NCI-H2107 (cell line): ENCODE measurements around the gene UGT8.
"Not testable (repeated sequence)": the region's sequence is repeated elsewhere in the genome, so short reads cannot be mapped to it uniquely, and the experiment has no call there.

Experiments used
- DNase-seq: peaks from one replicate; lab custom pipeline; 2025; lab: John Stamatoyannopoulos, UW

Gene UGT8

GRCh38 chr4:114606245-114606644, 7.6 kb downstream of the UGT8 start:
- DNase-seq, result no peak

- DNase-seq, result no peak
These were observed 8.4 kb downstream of the UGT8 start for GRCh38 chr4:114607056-114607455.

DNA sequence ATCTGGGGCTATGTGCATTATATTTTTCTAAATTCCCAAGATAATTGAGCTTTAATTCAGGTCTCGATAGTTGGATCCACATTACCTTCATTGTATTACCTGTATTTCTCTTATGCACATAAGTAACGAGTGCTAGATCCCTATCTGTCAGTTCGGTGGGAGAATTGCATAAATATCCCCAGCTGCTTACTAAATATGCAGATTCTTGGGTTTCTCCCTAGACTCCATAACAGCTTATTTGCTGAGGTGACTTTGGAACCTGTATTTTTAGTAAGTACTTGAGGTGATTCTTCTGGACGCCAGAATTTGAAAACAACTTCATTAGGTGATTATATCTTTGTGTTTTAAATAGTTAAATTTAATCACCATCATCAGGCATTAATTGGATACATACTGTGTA, 15.0 kb downstream of the UGT8 start:
- no peak for DNase-seq

DNA sequence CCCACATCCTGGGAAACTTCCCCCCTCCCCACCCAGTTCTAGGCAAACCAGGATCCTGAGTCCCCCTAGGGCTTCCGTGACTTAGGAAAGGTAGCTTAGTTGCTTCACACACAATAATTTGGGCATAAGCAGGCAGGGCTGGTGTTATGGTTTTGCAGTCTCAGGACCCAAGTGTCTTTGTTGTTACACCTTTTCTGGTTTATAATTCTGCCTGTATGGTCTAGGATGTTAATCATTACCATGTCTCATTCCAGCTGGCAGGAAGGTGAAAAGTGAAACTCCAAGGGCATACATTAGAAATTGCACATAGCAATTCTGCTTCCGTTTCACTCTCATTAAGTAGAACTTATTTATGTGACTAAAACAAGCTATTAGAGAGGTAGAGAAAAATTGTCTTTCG, 16.8 kb downstream of the UGT8 start:
- DNase-seq, result no peak

GRCh38 chr4:114616036-114616435, 17.4 kb downstream of the UGT8 start:
- not testable (repeated sequence) for DNase-seq

- no peak for DNase-seq
These were observed 27.6 kb downstream of the UGT8 start for GRCh38 chr4:114626196-114626595.

DNA sequence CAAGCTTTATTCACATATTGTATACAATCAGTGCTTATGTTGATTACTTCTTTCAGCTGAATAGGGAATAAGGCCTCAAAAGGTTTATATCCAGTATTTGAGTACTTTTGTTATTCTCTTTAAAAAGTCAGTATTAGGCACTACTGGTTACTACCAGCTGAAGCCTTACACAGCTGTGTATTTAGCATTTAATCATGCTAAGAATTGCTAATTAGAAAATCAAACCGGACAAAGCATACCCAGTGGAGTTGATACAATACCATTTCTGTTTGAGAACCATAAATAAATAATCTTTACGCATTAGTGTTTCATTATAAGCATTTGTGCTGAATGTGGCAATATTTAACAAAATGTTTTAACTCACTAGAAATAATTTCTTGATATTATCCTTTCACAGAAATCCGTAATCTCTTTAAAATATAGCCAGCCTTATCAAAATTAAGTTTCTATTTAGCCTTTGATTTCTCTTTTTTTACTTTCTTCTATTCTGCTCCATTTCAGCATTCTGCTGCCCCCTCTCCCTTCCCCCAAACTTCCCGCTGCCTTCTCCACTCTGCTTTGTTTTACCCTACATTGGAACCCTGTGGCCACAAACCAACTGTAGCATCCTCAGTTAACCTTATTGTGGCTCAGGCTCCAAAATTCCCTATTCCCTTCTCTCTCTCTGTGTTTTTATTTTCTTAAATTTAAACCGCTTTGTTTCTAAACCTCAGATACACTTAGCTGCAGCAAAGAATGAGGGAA, 37.8 kb downstream of the UGT8 start:
- no peak for DNase-seq

DNA sequence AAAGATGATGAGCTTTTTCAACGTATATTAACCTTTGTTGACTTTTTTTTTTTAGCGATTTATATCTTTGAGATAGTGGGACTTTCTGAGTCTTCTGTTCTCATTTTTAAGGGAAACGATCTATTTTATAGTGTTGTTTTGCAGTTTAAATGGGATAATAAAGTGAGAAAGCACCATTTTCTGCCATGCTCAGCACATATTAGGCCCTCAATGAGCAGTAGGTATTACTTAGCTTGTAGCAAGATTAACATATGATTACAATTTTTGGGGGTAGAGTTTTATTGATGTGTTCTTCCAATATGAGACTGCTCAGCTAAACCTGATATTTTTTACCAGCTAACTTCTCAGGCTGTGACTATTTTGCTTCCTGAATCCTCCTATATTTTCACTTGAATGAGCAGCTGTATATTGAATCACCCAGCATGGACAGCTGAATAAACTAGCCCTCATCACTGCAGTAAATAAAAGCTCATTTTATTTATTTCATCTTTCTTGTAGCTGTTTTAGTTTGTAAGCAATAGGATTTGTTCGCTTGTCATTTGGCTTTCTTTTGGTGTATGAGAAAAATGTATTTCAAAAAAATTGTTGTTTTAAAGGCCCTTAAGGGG, 43.7 kb downstream of the UGT8 start:
- DNase-seq, result no peak

DNA sequence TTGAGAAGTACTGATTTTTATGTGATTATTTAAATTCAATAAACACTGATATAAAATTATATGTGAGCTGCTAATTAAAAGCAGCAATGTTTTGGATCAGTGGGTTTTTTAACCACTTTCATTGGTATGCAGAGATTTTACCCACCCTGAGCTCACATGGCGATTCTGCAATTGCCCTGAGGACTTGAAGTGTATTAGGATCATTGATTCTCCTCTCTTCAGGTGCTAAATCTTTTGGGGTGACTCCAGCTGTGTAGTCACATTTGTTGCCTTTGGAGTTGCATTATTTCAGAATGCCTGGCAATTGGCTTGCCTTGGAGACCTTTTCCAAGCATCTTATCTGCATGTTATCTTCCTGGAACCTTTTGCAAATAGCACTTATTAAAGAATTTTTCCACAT, 51.3 kb downstream of the UGT8 start:
- no peak for DNase-seq

DNA sequence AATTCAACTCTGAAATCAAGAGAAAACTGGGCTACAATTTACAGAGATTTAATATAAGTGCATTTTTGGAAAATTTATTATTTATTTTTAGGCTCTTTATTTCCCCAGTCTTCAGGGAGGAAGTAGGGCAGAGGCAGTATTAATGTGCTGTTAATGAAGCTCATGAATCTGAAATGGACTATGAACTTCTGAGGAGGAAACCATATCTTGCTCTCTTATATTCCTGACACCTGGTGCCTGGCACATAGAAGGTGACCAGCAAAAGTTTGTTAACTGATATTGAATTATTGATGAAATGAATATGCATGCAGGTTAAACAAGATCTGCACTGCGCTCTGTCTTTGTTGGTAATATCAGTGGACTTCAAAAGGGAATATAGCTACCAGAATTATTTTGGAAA, 55.1 kb downstream of the UGT8 start:
- DNase-seq, result no peak

DNA sequence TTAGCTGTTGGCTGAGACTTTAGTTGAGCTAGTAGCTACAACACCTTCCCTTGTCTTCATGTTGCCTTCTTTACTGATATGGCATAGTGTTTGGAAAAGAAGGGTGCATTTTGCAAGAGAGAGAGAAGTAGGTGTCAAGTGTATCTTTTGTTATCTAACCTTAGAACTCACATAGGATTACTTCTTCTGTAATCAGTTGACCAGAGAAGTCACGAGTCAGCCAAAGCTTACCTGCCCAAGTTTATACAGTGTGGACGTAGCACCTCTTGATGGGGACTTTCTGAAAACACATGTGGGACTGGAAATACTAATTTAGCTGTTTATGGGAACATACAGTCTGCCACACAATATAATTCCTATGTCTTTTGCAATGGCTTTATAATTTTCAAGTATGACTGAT, 56.0 kb downstream of the UGT8 start:
- no peak for DNase-seq

- no peak for DNase-seq
These were observed 59.6 kb downstream of the UGT8 start for GRCh38 chr4:114658179-114658578.

DNA sequence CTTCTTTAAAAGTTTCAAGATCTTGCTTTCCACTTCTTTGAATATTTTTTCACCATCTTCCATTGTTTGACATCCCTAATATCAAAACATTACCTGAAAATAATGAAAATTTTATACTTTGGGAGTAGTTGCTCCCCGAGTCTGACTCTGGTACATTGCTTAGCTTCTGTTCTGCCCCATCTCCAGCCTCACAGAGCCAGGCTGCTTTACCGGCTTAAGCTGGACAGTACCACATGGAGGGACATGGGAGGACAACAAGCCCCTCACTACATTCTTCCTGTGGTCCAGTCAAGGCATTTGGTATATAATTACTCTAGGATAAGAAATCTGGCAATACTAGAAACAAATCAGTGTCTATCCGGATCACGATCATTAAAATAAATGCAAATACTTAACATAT, 60.2 kb downstream of the UGT8 start:
- no peak for DNase-seq

GRCh38 chr4:114659386-114660008, 60.9 kb downstream of the UGT8 start:
- DNase-seq, result no peak

- DNase-seq, result no peak
These were observed 64.5 kb downstream of the UGT8 start for GRCh38 chr4:114663083-114663482.

DNA sequence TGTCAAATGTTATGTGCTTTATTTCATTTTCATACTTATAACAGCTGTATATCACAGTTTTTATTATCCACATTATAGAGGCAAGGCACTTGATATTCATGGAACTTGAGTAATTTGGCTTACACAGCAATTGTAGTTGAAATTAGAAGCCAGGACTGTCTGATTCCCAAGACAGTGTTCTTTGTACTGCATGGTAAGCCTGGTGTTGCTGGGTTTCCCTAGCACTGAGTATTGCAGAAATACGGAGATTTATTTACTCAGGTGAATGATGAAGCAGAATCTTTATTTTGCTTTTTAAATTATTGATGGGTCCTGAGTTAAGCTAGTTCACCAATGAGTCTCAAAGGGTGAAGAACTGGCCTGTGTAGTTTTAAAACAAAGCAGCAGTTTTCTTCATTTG, 70.0 kb downstream of the UGT8 start:
- DNase-seq, result no peak

DNA sequence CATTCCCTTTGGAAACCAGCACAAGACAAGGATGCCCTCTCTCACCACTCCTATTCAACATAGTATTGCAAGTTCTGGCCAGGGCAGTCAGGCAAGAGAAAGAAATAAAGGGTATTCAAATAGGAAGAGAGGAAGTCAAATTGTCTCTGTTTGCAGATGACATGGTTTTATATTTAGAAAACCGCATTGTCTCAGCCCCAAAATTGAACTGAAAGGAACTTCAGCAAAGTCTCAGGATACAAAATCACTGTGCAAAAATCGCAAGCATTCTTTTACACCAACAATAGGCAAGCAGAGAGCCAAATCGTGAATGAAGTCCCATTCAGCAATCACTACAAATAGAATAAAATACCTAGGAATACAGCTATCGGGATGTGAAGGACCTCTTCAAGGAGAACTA, 72.1 kb downstream of the UGT8 start:
- not testable (repeated sequence) for DNase-seq

GRCh38 chr4:114673306-114673705, 74.7 kb downstream of the UGT8 start:
- no peak for DNase-seq

DNA sequence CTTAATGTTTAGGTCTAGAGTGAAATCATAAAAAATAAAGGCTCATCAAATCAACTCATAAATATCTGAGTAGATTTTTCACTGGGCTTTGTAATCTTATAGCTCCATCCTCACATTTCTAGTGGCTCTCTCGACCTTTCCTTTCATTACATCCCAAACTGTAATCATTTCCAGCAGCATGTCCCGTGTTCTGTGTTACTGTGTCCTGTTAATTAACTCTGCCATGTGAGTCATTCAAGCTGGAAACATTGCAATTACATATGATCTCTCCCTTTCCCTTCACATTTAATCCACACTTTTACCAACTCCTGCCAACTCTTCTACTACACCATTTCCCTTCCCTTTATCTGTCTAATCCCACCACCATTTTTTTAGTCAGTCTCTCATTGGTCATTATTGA, 75.5 kb downstream of the UGT8 start:
- DNase-seq, result no peak

- no peak for DNase-seq
These were observed 78.9 kb downstream of the UGT8 start for GRCh38 chr4:114677346-114677979.

- no peak for DNase-seq
These were observed 85.9 kb downstream of the UGT8 start for GRCh38 chr4:114684462-114684861.

DNA sequence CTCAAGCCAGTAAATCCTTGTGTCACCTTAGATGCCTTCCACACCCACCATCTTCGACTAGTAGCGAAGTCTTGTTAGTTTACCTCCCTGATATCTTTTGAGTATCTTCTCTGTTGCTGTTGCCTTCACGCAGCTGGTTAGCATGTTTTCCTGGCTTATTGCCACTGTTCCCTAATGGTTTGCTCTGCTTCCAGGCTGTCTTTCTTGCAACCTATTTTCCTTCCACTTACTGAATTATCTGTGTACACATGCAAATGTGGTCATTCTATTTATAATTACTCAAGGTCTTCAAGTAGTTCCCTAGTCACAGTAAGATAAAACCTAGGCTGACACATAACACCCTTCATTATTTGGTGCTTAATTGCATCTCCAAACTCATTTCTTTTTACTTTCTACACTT, 89.5 kb downstream of the UGT8 start:
- DNase-seq, result no peak

- no peak for DNase-seq
These were observed 92.0 kb downstream of the UGT8 start for GRCh38 chr4:114690571-114690970.
